Spleen (tissue), 7 donors: ENCODE data around the gene PCCB.

ENCODE experiments used
- POLR2A ChIP-seq, 3 donors: fragments of 450-650 bp; IDR thresholded peaks; one replicate each; pipeline ENCODE4 v1.5.1; 2017; ENCODE audit warnings: antibody characterized with exemption in 3 of 3, mild to moderate bottlenecking in 1 of 3
- TF ChIP-seq, protein P1 (sequence below), 11 experiments: fragments of 200-600 bp in 7 of 11; fragments of 450-650 bp in 4 of 11; sonication (generic) in 4 of 11; IDR thresholded peaks in 8 of 11; conservative IDR thresholded peaks in 3 of 11; 1 replicate in 7 of 11; 2 replicates in 4 of 11; pipeline versions ENCODE4 v1.4.0 to v1.8.0; 2016 to 2021; ENCODE audit warnings: antibody characterized with exemption in 11 of 11, inconsistent platforms in 4 of 11, mild to moderate bottlenecking in 1 of 11
- donor health status: DM: no; HTN: no; CAD: no; lungs with moderate emphysema.
- donor health status: DM: no; HTN: no; CAD: no.
- donor health status: DM: no; HTN: no; CAD: no.

DNA sequence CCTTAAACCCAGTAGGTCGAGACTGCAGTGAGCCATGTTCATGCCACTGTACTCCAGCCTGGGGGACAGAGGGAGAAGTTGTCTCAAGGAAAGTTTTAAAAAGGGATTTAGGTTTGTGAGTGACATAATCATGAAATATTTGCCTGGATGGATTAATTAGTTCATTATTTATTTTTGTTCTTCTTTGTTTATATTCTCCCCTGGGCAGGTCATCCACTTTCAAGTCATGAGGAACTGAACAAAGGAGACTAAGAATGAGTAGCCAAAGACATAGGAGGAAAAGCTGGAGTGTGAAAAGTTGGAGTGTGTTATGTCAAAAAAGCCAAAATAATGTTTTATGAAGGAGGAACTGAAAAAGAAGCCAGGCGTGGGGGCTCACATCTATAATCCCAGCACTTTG lies 17.7 kb upstream of the PCCB start:
- TF ChIP-seq, protein P1, sequence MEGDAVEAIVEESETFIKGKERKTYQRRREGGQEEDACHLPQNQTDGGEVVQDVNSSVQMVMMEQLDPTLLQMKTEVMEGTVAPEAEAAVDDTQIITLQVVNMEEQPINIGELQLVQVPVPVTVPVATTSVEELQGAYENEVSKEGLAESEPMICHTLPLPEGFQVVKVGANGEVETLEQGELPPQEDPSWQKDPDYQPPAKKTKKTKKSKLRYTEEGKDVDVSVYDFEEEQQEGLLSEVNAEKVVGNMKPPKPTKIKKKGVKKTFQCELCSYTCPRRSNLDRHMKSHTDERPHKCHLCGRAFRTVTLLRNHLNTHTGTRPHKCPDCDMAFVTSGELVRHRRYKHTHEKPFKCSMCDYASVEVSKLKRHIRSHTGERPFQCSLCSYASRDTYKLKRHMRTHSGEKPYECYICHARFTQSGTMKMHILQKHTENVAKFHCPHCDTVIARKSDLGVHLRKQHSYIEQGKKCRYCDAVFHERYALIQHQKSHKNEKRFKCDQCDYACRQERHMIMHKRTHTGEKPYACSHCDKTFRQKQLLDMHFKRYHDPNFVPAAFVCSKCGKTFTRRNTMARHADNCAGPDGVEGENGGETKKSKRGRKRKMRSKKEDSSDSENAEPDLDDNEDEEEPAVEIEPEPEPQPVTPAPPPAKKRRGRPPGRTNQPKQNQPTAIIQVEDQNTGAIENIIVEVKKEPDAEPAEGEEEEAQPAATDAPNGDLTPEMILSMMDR (IDR thresholded peaks at IDR 0.05 in 8 of 11, conservative IDR thresholded peaks at IDR 0.05 in 3 of 11), result no peak
- TF ChIP-seq POLR2A (IDR thresholded peaks at IDR 0.05), result no peak
